ENCODE measurements around the gene H2BW2.
"Not testable (repeated sequence)": the region's sequence is repeated elsewhere in the genome, so short reads cannot be mapped to it uniquely, and the experiment has no call there.

The H2BW2 gene

GRCh38 chrX:104039689-104040505 is at the start of gene H2BW2:
TSS of gene H2BW2 (plus strand) at chrX:104039956. CDS start at chrX:104039995, 39 bp downstream.
- DNase-seq (ENCODE audit: low spot score): no peak

GRCh38 chrX:103999234-103999633 is 40.5 kb upstream of the H2BW2 start:
- DNase-seq (ENCODE audit: low spot score): no peak

GRCh38 chrX:104008831-104009230 is 30.9 kb upstream of the H2BW2 start:
- no peak for DNase-seq (ENCODE audit: low spot score)

GRCh38 chrX:104013158-104013557 is 26.6 kb upstream of the H2BW2 start:
- no peak for DNase-seq (ENCODE audit: low spot score)

GRCh38 chrX:104013606-104014005 is 26.1 kb upstream of the H2BW2 start, which contains the start of gene H2BW1:
TSS of gene H2BW1 (minus strand) at chrX:104013708. CDS start at chrX:104013576, 132 bp downstream.
- no peak for DNase-seq (ENCODE audit: low spot score)

- DNase-seq (ENCODE audit: low spot score): not testable (repeated sequence)
Observed at GRCh38 chrX:104015576-104015975, 24.2 kb upstream of the H2BW2 start.

- DNase-seq (ENCODE audit: low spot score): no peak
Observed at GRCh38 chrX:104018126-104018525, 21.6 kb upstream of the H2BW2 start.

- no peak for DNase-seq (ENCODE audit: low spot score)
Observed at GRCh38 chrX:104041003-104041402, 1.2 kb downstream of the H2BW2 start.

- no peak for DNase-seq (ENCODE audit: low spot score)
Observed at GRCh38 chrX:104045642-104046041, 5.9 kb downstream of the H2BW2 start.

GRCh38 chrX:104047171-104047570 is 7.4 kb downstream of the H2BW2 start:
- no peak for DNase-seq (ENCODE audit: low spot score)

GRCh38 chrX:104054956-104055355 is 15.2 kb downstream of the H2BW2 start:
- not testable (repeated sequence) for DNase-seq (ENCODE audit: low spot score)

- not testable (repeated sequence) for DNase-seq (ENCODE audit: low spot score)
Observed at GRCh38 chrX:104062636-104063035, 22.9 kb downstream of the H2BW2 start.

GRCh38 chrX:104075778-104076445 is 36.2 kb downstream of the H2BW2 start, which contains the start of gene TMSB15C:
TSS of gene TMSB15C (minus strand) at chrX:104076236.
- not testable (repeated sequence) for DNase-seq (ENCODE audit: low spot score)

GRCh38 chrX:104077854-104078253 is 38.1 kb downstream of the H2BW2 start:
- DNase-seq (ENCODE audit: low spot score): not testable (repeated sequence)

- DNase-seq (ENCODE audit: low spot score): no peak
Observed at GRCh38 chrX:104084063-104084462, 44.3 kb downstream of the H2BW2 start.

GRCh38 chrX:104084534-104085277 is 45.0 kb downstream of the H2BW2 start:
- no peak for DNase-seq (ENCODE audit: low spot score)

GRCh38 chrX:104085477-104085876 is 45.7 kb downstream of the H2BW2 start:
- no peak for DNase-seq (ENCODE audit: low spot score)

GRCh38 chrX:104085919-104086318 is 46.2 kb downstream of the H2BW2 start:
- DNase-seq (ENCODE audit: low spot score): no peak
